Ishikawa (cell line): ENCODE data around the gene ADPRS.

Source experiments
- CEBPB ChIP-seq: IDR thresholded peaks from 2 replicates; pipeline ENCODE4 v1.6.1; 2012
- CREB1 ChIP-seq: IDR thresholded peaks from 2 replicates; pipeline ENCODE4 v1.6.1; 2012; ENCODE audit warnings: low read depth
- EGR1 ChIP-seq: IDR thresholded peaks from 2 replicates; pipeline ENCODE4 v1.6.1; 2012
- EP300 ChIP-seq: IDR thresholded peaks from 2 replicates; pipeline ENCODE4 v1.6.1; 2012; ENCODE audit warnings: borderline replicate concordance
- FOXM1 ChIP-seq: IDR thresholded peaks from 2 replicates; pipeline ENCODE4 v1.6.1; 2012; ENCODE audit warnings: low read depth, borderline replicate concordance
- MAX ChIP-seq: IDR thresholded peaks from 2 replicates; pipeline ENCODE4 v1.6.1; 2012
- NFIC ChIP-seq: IDR thresholded peaks from 2 replicates; pipeline ENCODE4 v1.6.1; 2012
- RAD21 ChIP-seq: IDR thresholded peaks from 2 replicates; pipeline ENCODE4 v1.6.1; 2012; ENCODE audit warnings: low read depth
- REST ChIP-seq: IDR thresholded peaks from 2 replicates; pipeline ENCODE4 v1.6.1; 2012; ENCODE audit warnings: low read depth, mild to moderate bottlenecking
- TAF1 ChIP-seq: IDR thresholded peaks from 2 replicates; pipeline ENCODE4 v1.6.1; 2012; ENCODE audit warnings: low read depth, mild to moderate bottlenecking
- TCF12 ChIP-seq: IDR thresholded peaks from 2 replicates; pipeline ENCODE4 v1.6.1; 2012; ENCODE audit warnings: low read depth
- TEAD4 ChIP-seq: IDR thresholded peaks from 2 replicates; pipeline ENCODE4 v1.6.1; 2012
- YY1 ChIP-seq: IDR thresholded peaks from 2 replicates; pipeline ENCODE4 v1.6.1; 2012; ENCODE audit warnings: low read depth
- ZBTB7A ChIP-seq: IDR thresholded peaks from 2 replicates; pipeline ENCODE4 v1.6.1; 2012; ENCODE audit warnings: low read depth
- TF ChIP-seq, protein P1 (sequence below): IDR thresholded peaks from 2 replicates; pipeline ENCODE4 v1.6.1; 2012

The ADPRS gene

DNA sequence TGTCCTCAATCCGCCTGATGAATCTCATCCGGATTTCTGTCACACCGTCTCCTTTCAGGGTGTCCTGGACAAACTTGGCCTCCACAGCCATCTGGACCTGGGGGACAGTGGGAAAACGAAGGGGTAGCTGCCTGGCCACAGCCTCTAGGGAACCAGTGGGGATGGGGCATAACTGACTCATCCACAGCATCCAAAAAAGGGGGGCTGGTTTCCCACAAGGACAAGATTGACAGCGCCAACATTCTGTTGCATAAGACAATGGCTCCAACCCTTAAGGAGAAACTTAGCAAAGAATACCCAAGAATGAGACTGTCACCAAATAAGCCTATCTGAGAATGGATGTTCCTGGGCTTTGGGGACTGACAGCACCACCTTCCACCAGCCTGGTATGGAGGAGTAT, 48.5 kb downstream of the ADPRS start:
- TF ChIP-seq TEAD4 (no peak), MAX (no peak), YY1 (no peak), NFIC (no peak), REST (no peak), CREB1 (no peak), EP300 (no peak), RAD21 (no peak), CEBPB (no peak), TCF12 (no peak), FOXM1 (no peak), EGR1 (no peak), TAF1 (no peak), ZBTB7A (no peak)
- TF ChIP-seq, protein P1, sequence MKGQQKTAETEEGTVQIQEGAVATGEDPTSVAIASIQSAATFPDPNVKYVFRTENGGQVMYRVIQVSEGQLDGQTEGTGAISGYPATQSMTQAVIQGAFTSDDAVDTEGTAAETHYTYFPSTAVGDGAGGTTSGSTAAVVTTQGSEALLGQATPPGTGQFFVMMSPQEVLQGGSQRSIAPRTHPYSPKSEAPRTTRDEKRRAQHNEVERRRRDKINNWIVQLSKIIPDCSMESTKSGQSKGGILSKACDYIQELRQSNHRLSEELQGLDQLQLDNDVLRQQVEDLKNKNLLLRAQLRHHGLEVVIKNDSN = no peak

- no peak for TF ChIP-seq REST
- TF ChIP-seq CEBPB = no peak
- no peak for TF ChIP-seq NFIC
- no peak for TF ChIP-seq YY1
- TF ChIP-seq MAX = no peak
Observed at GRCh38 chr1:36137776-36138175, 49.1 kb downstream of the ADPRS start.

- TF ChIP-seq REST = no peak
Observed at GRCh38 chr1:36139521-36139920, 50.8 kb downstream of the ADPRS start.

- TF ChIP-seq CREB1 (no peak), REST (no peak), RAD21 (no peak), TAF1 (no peak), NFIC (no peak), YY1 (no peak), EGR1 (no peak), FOXM1 (no peak), CEBPB (no peak), ZBTB7A (no peak), TCF12 (no peak), TEAD4 (no peak), EP300 (no peak)
- TF ChIP-seq, protein P1 = no peak
Observed at GRCh38 chr1:36142121-36142520, 53.4 kb downstream of the ADPRS start.
